Right renal pelvis (tissue), 4 donors: ENCODE data around the gene CAND2. TPM values are rescaled to one million over a fixed set of nuclear protein-coding genes. Genes with fewer than 3 reads are reported as not detected.

Source experiments
- DNase-seq, 4 donors: peaks; one replicate each; pipeline ENCODE4 v3.0.0-alpha.2; 2013; ENCODE audit warnings: low read depth in 4 of 4, low spot score in 3 of 4, missing footprints in 1 of 4
- polyA plus RNA-seq, 4 donors: library from polyadenylated mRNA; unstranded; fragments of 120-200 nt; gene quantifications; one replicate each; pipeline ENCODE4 v1.2.1, GENCODE V29; 2013; ENCODE audit not compliant: insufficient read length in 4 of 4

CAND2 gene
- polyA plus RNA-seq: 1 to 10 TPM; 7.5 to 9.6 (median 9.1) TPM

GRCh38 chr3:12796171-12797123, at the start of gene CAND2:
TSS of gene CAND2 (plus strand) at chr3:12796680. CDS start at chr3:12796721, 41 bp downstream.
- peak in 1 of 4 donors; percentile 60 for DNase-seq

GRCh38 chr3:12748477-12748876, 48.0 kb upstream of the CAND2 start:
- DNase-seq: no peak

GRCh38 chr3:12750223-12750622, 46.3 kb upstream of the CAND2 start:
- no peak for DNase-seq

- no peak for DNase-seq
These were observed 45.8 kb upstream of the CAND2 start for GRCh38 chr3:12750658-12751071.

GRCh38 chr3:12751571-12751970, 44.9 kb upstream of the CAND2 start:
- no peak for DNase-seq

GRCh38 chr3:12752102-12752501, 44.4 kb upstream of the CAND2 start:
- DNase-seq: no peak

GRCh38 chr3:12752809-12753208, 43.7 kb upstream of the CAND2 start:
- DNase-seq: no peak

GRCh38 chr3:12753275-12754028, 43.0 kb upstream of the CAND2 start:
- DNase-seq: no peak

GRCh38 chr3:12754313-12754712, 42.2 kb upstream of the CAND2 start:
- DNase-seq: no peak

- no peak for DNase-seq
These were observed 40.7 kb upstream of the CAND2 start for GRCh38 chr3:12755754-12756153.

- no peak for DNase-seq
These were observed 40.3 kb upstream of the CAND2 start for GRCh38 chr3:12756175-12756574.

- no peak for DNase-seq
These were observed 39.8 kb upstream of the CAND2 start for GRCh38 chr3:12756635-12757034.

- no peak for DNase-seq
These were observed 38.3 kb upstream of the CAND2 start for GRCh38 chr3:12758025-12758781.

GRCh38 chr3:12759097-12759679, 37.3 kb upstream of the CAND2 start, which contains the start of gene TMEM40:
TSS of gene TMEM40 (minus strand) at chr3:12759259. CDS start at chr3:12749832, 9,427 bp downstream.
- no peak for DNase-seq

GRCh38 chr3:12759693-12760565, 36.6 kb upstream of the CAND2 start:
- DNase-seq: no peak

- no peak for DNase-seq
These were observed 32.2 kb upstream of the CAND2 start for GRCh38 chr3:12764171-12764776.

- DNase-seq: no peak
These were observed 29.9 kb upstream of the CAND2 start for GRCh38 chr3:12766541-12766940.

GRCh38 chr3:12768579-12769527, 27.6 kb upstream of the CAND2 start:
- DNase-seq: no peak
